ENCODE measurements around the gene CNTNAP2. TPM values are rescaled to one million over a fixed set of nuclear protein-coding genes. Genes with fewer than 3 reads are reported as not detected.

Gene CNTNAP2
- total and polyA plus RNA-seq, 2 donors (not counting 1 experiment from before 2014, with no cell fraction given): not detected

DNA sequence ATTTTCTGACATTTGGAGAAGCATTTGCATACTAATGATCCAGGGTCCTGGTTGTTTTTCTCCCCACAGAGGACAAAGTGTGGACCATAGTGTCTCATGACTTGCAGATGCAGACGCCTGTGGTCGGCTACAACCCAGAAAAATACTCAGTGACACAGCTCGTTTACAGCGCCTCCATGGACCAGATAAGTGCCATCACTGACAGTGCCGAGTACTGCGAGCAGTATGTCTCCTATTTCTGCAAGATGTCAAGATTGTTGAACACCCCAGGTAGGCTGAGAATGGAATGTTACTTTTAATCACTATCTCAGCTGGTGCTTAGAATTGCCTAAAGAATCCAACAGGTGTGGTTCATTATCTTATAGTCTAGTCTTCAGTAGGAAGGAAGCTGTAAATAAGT is 1522.4 kb downstream of the CNTNAP2 start:
- no peaks in the 10 kb centered on the region for H4K20me1 ChIP-seq (ENCODE audit: control insufficient read depth, extremely low read depth, insufficient read depth, low read length)
- H2AFZ ChIP-seq (ENCODE audit: low read length): no peak overlapping the region
- no peaks in the 10 kb centered on the region for H3K79me2 ChIP-seq (ENCODE audit: control insufficient read depth, insufficient read depth, low read length)
- no peak overlapping the region for H3K4me2 ChIP-seq (ENCODE audit: extremely low read depth, insufficient read depth, low read length)
- no peaks in the 10 kb centered on the region for H3K27me3 ChIP-seq (ENCODE audit: control insufficient read depth, insufficient read depth, low read length)
- no peak for TF ChIP-seq EZH2 (IDR thresholded peaks at IDR 0.05; ENCODE audit: low read length, missing control alignments)
- TF ChIP-seq, protein P1, sequence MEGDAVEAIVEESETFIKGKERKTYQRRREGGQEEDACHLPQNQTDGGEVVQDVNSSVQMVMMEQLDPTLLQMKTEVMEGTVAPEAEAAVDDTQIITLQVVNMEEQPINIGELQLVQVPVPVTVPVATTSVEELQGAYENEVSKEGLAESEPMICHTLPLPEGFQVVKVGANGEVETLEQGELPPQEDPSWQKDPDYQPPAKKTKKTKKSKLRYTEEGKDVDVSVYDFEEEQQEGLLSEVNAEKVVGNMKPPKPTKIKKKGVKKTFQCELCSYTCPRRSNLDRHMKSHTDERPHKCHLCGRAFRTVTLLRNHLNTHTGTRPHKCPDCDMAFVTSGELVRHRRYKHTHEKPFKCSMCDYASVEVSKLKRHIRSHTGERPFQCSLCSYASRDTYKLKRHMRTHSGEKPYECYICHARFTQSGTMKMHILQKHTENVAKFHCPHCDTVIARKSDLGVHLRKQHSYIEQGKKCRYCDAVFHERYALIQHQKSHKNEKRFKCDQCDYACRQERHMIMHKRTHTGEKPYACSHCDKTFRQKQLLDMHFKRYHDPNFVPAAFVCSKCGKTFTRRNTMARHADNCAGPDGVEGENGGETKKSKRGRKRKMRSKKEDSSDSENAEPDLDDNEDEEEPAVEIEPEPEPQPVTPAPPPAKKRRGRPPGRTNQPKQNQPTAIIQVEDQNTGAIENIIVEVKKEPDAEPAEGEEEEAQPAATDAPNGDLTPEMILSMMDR (conservative IDR thresholded peaks at IDR 0.05 in 1 of 2, IDR thresholded peaks at IDR 0.05 in 1 of 2; ENCODE audit: low read depth in 1 of 2, low read length in 2 of 2): no peak
- DNase-seq (ENCODE audit: low read depth in 2 of 2): no peak
- H3K9ac ChIP-seq (ENCODE audit: insufficient read depth, low read length): no peak overlapping the region
- H3K36me3 ChIP-seq (ENCODE audit: control insufficient read depth, insufficient read depth, low read length): no peaks in the 10 kb centered on the region
- no peak overlapping the region for H3K27ac ChIP-seq (ENCODE audit: insufficient read depth, low read length)
- no peaks in the 10 kb centered on the region for H3K4me1 ChIP-seq (ENCODE audit: control insufficient read depth, extremely low read depth, insufficient read depth, low read length)
- no peak overlapping the region for H3K4me3 ChIP-seq (replicated peaks in 1 of 4; ENCODE audit: control extremely low read depth in 1 of 4, insufficient read depth in 1 of 4, low read depth in 3 of 4, low read length in 4 of 4)
- H3K9me3 ChIP-seq (ENCODE audit: control insufficient read depth, insufficient read depth, low read depth, low read length): no peaks in the 10 kb centered on the region

DNA sequence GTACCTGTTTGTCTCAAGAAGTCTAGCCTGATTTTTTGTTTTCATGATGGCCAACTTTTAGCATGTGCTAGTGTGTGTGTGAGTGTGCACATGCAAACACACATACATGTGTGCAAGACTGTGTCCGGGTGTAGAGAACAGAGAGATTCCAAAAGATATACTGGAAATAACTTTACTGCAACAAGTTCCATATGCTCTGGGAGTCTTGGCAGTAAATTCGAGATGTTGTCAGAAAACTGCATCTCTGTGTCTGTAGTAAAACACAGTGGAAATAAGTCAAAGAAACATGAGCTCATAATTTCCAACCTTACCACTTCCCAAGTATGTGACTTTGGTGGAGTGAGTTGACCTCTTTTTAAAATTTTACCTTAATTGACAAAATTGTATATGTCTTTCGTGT is 1523.2 kb downstream of the CNTNAP2 start:
- no peak overlapping the region for H3K4me3 ChIP-seq (replicated peaks in 1 of 4; ENCODE audit: control extremely low read depth in 1 of 4, insufficient read depth in 1 of 4, low read depth in 3 of 4, low read length in 4 of 4)
- no peaks in the 10 kb centered on the region for H3K79me2 ChIP-seq (ENCODE audit: control insufficient read depth, insufficient read depth, low read length)
- H3K4me1 ChIP-seq (ENCODE audit: control insufficient read depth, extremely low read depth, insufficient read depth, low read length): no peaks in the 10 kb centered on the region
- no peak overlapping the region for H3K27ac ChIP-seq (ENCODE audit: insufficient read depth, low read length)
- no peak overlapping the region for H3K4me2 ChIP-seq (ENCODE audit: extremely low read depth, insufficient read depth, low read length)
- no peak for DNase-seq (ENCODE audit: low read depth in 2 of 2)
- H3K9me3 ChIP-seq (ENCODE audit: control insufficient read depth, insufficient read depth, low read depth, low read length): no peaks in the 10 kb centered on the region
- no peaks in the 10 kb centered on the region for H3K27me3 ChIP-seq (ENCODE audit: control insufficient read depth, insufficient read depth, low read length)
- no peak for TF ChIP-seq EZH2 (IDR thresholded peaks at IDR 0.05; ENCODE audit: low read length, missing control alignments)
- TF ChIP-seq, protein P1 (conservative IDR thresholded peaks at IDR 0.05 in 1 of 2, IDR thresholded peaks at IDR 0.05 in 1 of 2; ENCODE audit: low read depth in 1 of 2, low read length in 2 of 2): no peak
- no peaks in the 10 kb centered on the region for H4K20me1 ChIP-seq (ENCODE audit: control insufficient read depth, extremely low read depth, insufficient read depth, low read length)
- H3K36me3 ChIP-seq (ENCODE audit: control insufficient read depth, insufficient read depth, low read length): no peaks in the 10 kb centered on the region
- no peak overlapping the region for H2AFZ ChIP-seq (ENCODE audit: low read length)
- H3K9ac ChIP-seq (ENCODE audit: insufficient read depth, low read length): no peak overlapping the region

DNA sequence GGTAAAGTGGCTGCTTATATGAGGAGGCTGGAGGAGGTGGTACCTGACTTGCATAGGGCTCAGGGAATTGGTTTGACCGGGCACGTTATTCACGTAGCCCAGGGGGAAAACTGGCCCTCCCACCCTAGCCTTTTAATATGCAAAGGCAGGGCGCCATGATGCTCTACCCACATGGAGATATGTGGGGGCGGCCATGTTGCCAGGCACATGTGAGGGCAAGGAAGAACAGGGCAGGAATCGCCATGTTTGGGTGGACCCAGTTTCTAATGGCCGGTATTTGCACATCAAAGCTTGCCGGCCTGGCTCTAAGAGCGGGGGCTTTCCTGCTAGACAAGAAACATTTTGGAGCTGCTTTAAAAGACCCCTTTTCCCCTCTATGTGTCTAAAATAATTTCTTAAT is 1524.2 kb downstream of the CNTNAP2 start:
- Histone ChIP-seq H4K20me1 (ENCODE audit: control insufficient read depth, extremely low read depth, insufficient read depth, low read length) (no peaks in the 10 kb centered on the region), H3K9me3 (ENCODE audit: control insufficient read depth, insufficient read depth, low read depth, low read length) (no peaks in the 10 kb centered on the region), H3K4me1 (ENCODE audit: control insufficient read depth, extremely low read depth, insufficient read depth, low read length) (no peaks in the 10 kb centered on the region), H3K4me2 (ENCODE audit: extremely low read depth, insufficient read depth, low read length) (no peak overlapping the region), H3K4me3 (replicated peaks in 1 of 4; ENCODE audit: control extremely low read depth in 1 of 4, insufficient read depth in 1 of 4, low read depth in 3 of 4, low read length in 4 of 4) (no peak overlapping the region), H3K9ac (ENCODE audit: insufficient read depth, low read length) (no peak overlapping the region), H2AFZ (ENCODE audit: low read length) (no peak overlapping the region), H3K79me2 (ENCODE audit: control insufficient read depth, insufficient read depth, low read length) (no peaks in the 10 kb centered on the region), H3K27ac (ENCODE audit: insufficient read depth, low read length) (no peak overlapping the region), H3K27me3 (ENCODE audit: control insufficient read depth, insufficient read depth, low read length) (no peaks in the 10 kb centered on the region), H3K36me3 (ENCODE audit: control insufficient read depth, insufficient read depth, low read length) (no peaks in the 10 kb centered on the region)
- TF ChIP-seq EZH2 (IDR thresholded peaks at IDR 0.05; ENCODE audit: low read length, missing control alignments): no peak
- TF ChIP-seq, protein P1 (conservative IDR thresholded peaks at IDR 0.05 in 1 of 2, IDR thresholded peaks at IDR 0.05 in 1 of 2; ENCODE audit: low read depth in 1 of 2, low read length in 2 of 2): no peak
- no peak for DNase-seq (ENCODE audit: low read depth in 2 of 2)

All from fibroblast of lung (primary cell).